Esophagus muscularis mucosa (tissue), 4 donors: ENCODE measurements around the gene WDR82.

Experiments
- CTCF ChIP-seq, 3 experiments: fragments of 200-600 bp in 2 of 3; fragments of 450-650 bp in 1 of 3; sonication (generic) in 2 of 3; IDR thresholded peaks; one replicate each; pipeline ENCODE4 v1.5.1; 2017 to 2019; ENCODE audit warnings: antibody characterized with exemption in 3 of 3, mild to moderate bottlenecking in 2 of 3, moderate library complexity in 1 of 3
- EP300 ChIP-seq: sonication (generic); formaldehyde crosslinking; IDR thresholded peaks from one replicate; pipeline ENCODE4 v1.6.1; 2017; ENCODE audit warnings: antibody characterized with exemption
- POLR2A ChIP-seq: fragments of 450-650 bp; IDR thresholded peaks from one replicate; pipeline ENCODE4 v1.6.1; 2017; ENCODE audit warnings: antibody characterized with exemption, moderate library complexity, mild to moderate bottlenecking, low read depth
- POLR2AphosphoS5 ChIP-seq, 2 donors: sonication (generic); formaldehyde crosslinking; IDR thresholded peaks; one replicate each; pipeline ENCODE4 v1.6.1; 2017; ENCODE audit warnings: antibody characterized with exemption in 2 of 2

DNA sequence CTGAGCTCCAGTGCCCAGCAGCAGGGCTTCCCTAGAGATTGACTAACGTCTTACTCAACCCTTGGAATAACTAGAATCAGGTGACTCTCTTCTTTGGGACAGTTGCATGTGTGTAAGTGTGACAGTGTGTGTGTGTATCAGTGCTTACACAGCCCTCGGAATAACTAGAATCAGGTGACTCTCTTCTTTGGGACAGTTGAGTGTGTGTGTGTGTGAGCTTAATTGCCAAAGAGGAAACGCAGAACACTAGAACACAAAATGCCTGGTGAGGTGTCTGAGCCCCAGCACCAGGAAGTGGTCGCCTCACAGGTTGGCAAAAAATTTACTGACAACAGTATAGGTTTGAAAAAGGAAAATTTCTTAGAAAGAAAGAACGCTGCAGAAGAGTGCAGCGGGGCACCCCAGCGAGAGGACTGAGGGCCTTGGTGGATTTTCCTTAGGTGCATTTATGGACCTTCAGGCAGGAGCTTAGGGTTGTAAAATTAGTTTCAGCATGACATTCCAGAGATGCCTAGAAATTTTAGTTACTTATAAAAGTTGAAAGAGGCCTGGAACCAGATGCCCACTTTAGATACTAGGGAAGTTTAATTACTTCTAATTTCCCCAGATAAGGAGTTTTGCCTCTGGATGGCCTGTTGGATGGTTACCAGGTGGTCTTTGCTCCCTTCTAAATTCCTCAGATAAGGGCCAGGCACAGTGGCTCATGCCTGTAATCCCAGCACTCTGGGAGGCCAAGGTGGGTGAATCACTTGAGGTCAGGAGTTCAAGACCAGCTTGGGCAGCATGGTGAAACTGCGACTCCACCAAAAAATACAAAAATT lies 3.7 kb upstream of the WDR82 start:
- TF ChIP-seq POLR2AphosphoS5 (IDR thresholded peaks at IDR 0.05) (no peak), POLR2A (no peak), CTCF (IDR thresholded peaks at IDR 0.05) (no peak), EP300 (no peak)
